ENCODE results near the gene TMEM200B. TPM values are rescaled to one million over a fixed set of nuclear protein-coding genes. Genes with fewer than 3 reads are reported as not detected.
"Not testable (repeated sequence)": the region's sequence is repeated elsewhere in the genome, so short reads cannot be mapped to it uniquely, and the experiment has no call there.

Gene TMEM200B
- total and polyA plus RNA-seq, 2 donors (not counting 1 experiment from before 2014, with no cell fraction given), result 17.7 to 20.8 TPM

DNA sequence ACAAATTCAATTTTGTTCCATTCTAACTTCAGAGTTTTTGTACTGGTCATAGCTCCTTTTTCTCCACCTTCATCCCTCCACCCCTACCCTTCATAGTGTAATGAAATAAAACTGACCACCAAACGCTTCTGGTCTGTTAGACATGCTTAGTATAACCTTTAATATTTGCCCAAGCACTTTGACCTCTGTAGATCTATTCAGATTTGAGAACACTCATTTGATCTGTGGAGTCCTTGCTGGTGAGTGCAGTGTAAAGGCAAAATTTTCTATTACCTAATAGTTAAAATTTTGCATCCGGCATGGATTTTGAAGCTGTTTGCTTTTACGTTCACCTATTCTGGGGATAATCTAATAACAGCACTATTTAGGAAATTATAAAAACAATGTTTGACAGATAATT lies 41.2 kb downstream of the TMEM200B start:
- H2AFZ ChIP-seq (ENCODE audit: low read length), result no peak overlapping the region
- no peak overlapping the region for H3K4me2 ChIP-seq (ENCODE audit: extremely low read depth, insufficient read depth, low read length)
- no peak overlapping the region for H3K4me3 ChIP-seq (replicated peaks in 1 of 4; ENCODE audit: control extremely low read depth in 1 of 4, insufficient read depth in 1 of 4, low read depth in 3 of 4, low read length in 4 of 4)
- no peaks in the 10 kb centered on the region for H3K4me1 ChIP-seq (ENCODE audit: control insufficient read depth, extremely low read depth, insufficient read depth, low read length)
- no peaks in the 10 kb centered on the region for H4K20me1 ChIP-seq (ENCODE audit: control insufficient read depth, extremely low read depth, insufficient read depth, low read length)
- DNase-seq (ENCODE audit: low read depth in 2 of 2), result no peak
- H3K27me3 ChIP-seq (ENCODE audit: control insufficient read depth, insufficient read depth, low read length), result no peaks in the 10 kb centered on the region
- no peaks in the 10 kb centered on the region for H3K36me3 ChIP-seq (ENCODE audit: control insufficient read depth, insufficient read depth, low read length)
- H3K27ac ChIP-seq (ENCODE audit: insufficient read depth, low read length), result no peak overlapping the region
- no peaks in the 10 kb centered on the region for H3K79me2 ChIP-seq (ENCODE audit: control insufficient read depth, insufficient read depth, low read length)
- H3K9ac ChIP-seq (ENCODE audit: insufficient read depth, low read length), result no peak overlapping the region
- TF ChIP-seq EZH2 (IDR thresholded peaks at IDR 0.05; ENCODE audit: low read length, missing control alignments), result no peak
- TF ChIP-seq, protein P1, sequence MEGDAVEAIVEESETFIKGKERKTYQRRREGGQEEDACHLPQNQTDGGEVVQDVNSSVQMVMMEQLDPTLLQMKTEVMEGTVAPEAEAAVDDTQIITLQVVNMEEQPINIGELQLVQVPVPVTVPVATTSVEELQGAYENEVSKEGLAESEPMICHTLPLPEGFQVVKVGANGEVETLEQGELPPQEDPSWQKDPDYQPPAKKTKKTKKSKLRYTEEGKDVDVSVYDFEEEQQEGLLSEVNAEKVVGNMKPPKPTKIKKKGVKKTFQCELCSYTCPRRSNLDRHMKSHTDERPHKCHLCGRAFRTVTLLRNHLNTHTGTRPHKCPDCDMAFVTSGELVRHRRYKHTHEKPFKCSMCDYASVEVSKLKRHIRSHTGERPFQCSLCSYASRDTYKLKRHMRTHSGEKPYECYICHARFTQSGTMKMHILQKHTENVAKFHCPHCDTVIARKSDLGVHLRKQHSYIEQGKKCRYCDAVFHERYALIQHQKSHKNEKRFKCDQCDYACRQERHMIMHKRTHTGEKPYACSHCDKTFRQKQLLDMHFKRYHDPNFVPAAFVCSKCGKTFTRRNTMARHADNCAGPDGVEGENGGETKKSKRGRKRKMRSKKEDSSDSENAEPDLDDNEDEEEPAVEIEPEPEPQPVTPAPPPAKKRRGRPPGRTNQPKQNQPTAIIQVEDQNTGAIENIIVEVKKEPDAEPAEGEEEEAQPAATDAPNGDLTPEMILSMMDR (conservative IDR thresholded peaks at IDR 0.05 in 1 of 2, IDR thresholded peaks at IDR 0.05 in 1 of 2; ENCODE audit: low read depth in 1 of 2, low read length in 2 of 2), result no peak
- no peaks in the 10 kb centered on the region for H3K9me3 ChIP-seq (ENCODE audit: control insufficient read depth, insufficient read depth, low read depth, low read length)

DNA sequence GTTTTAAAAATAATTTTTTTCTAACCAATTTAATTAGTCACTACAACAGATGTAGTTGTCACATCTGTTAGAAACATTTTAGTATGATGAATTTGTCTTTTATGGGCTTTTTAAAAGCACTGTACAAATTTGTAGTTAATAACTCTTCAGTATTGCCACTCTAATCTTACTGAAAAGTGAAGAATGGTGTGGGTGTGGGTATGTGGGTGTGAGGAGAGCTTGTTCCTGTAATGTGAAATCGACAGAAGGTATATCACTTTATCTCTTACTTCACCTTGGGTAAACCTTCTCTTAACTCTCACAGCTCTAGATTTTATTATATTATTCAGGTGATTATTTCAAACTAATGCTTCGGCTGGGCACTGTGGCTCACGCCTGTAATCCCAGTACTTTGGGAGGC lies 42.5 kb downstream of the TMEM200B start:
- Histone ChIP-seq H4K20me1 (ENCODE audit: control insufficient read depth, extremely low read depth, insufficient read depth, low read length) (no peaks in the 10 kb centered on the region), H3K27ac (ENCODE audit: insufficient read depth, low read length) (no peak overlapping the region), H3K79me2 (ENCODE audit: control insufficient read depth, insufficient read depth, low read length) (no peaks in the 10 kb centered on the region), H3K9me3 (ENCODE audit: control insufficient read depth, insufficient read depth, low read depth, low read length) (no peaks in the 10 kb centered on the region), H3K4me3 (replicated peaks in 1 of 4; ENCODE audit: control extremely low read depth in 1 of 4, insufficient read depth in 1 of 4, low read depth in 3 of 4, low read length in 4 of 4) (no peak overlapping the region), H3K4me1 (ENCODE audit: control insufficient read depth, extremely low read depth, insufficient read depth, low read length) (no peaks in the 10 kb centered on the region), H3K27me3 (ENCODE audit: control insufficient read depth, insufficient read depth, low read length) (no peaks in the 10 kb centered on the region), H3K4me2 (ENCODE audit: extremely low read depth, insufficient read depth, low read length) (no peak overlapping the region), H3K36me3 (ENCODE audit: control insufficient read depth, insufficient read depth, low read length) (no peaks in the 10 kb centered on the region), H3K9ac (ENCODE audit: insufficient read depth, low read length) (no peak overlapping the region), H2AFZ (ENCODE audit: low read length) (no peak overlapping the region)
- TF ChIP-seq, protein P1 (conservative IDR thresholded peaks at IDR 0.05 in 1 of 2, IDR thresholded peaks at IDR 0.05 in 1 of 2; ENCODE audit: low read depth in 1 of 2, low read length in 2 of 2), result no peak
- no peak for TF ChIP-seq EZH2 (IDR thresholded peaks at IDR 0.05; ENCODE audit: low read length, missing control alignments)
- DNase-seq (ENCODE audit: low read depth in 2 of 2), result no peak

DNA sequence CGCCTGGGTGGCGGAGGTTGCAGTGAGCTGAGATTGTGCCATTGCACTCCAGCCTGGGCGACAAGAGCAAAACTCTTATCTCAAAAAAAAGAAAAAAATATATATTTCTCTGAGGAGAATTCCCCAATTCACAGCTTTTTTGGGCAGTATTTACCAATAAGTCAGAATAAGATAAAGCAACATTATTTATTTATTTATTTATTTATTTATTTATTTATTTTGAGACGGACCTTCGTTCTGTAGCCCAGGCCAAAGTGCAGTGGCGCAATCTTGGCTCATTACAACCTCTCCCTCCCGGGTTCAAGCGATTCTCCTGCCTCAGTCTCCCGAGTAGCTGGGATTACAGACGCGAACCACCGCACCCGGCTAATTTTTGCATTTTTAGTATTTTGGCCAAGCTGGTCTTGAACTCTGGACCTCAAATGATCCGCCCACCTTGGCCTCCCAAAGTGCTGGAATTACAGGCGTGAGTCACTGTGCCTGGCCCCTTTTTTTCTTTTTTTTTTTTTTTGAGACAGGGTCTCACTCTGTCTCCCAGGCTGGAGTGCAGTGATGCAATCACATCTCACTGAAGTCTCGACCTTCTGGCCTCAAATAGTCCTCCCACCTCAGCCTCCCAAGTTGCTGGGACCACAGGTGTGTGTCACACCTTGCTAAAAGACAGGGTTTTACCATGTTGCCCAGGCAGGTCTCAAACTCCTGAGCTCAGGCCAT lies 43.6 kb downstream of the TMEM200B start:
- not testable (repeated sequence) for H3K36me3 ChIP-seq (ENCODE audit: control insufficient read depth, insufficient read depth, low read length); H3K9me3 ChIP-seq (ENCODE audit: control insufficient read depth, insufficient read depth, low read depth, low read length); H3K27ac ChIP-seq (ENCODE audit: insufficient read depth, low read length); H2AFZ ChIP-seq (ENCODE audit: low read length); DNase-seq (ENCODE audit: low read depth in 2 of 2); H3K9ac ChIP-seq (ENCODE audit: insufficient read depth, low read length); H3K79me2 ChIP-seq (ENCODE audit: control insufficient read depth, insufficient read depth, low read length); H3K27me3 ChIP-seq (ENCODE audit: control insufficient read depth, insufficient read depth, low read length); H4K20me1 ChIP-seq (ENCODE audit: control insufficient read depth, extremely low read depth, insufficient read depth, low read length); H3K4me1 ChIP-seq (ENCODE audit: control insufficient read depth, extremely low read depth, insufficient read depth, low read length); H3K4me2 ChIP-seq (ENCODE audit: extremely low read depth, insufficient read depth, low read length); H3K4me3 ChIP-seq (replicated peaks in 1 of 4; ENCODE audit: control extremely low read depth in 1 of 4, insufficient read depth in 1 of 4, low read depth in 3 of 4, low read length in 4 of 4)

All from fibroblast of lung (primary cell).